C1 segment of cervical spinal cord (tissue), 14 donors: ENCODE measurements around the gene MVK.

Experiments used
- DNase-seq, 14 donors: peaks; one replicate each; lab custom pipeline; 2025; lab: John Stamatoyannopoulos, UW

Gene MVK

GRCh38 chr12:109606320-109607028 lies 32.9 kb downstream of the MVK start:
- peak in 10 of 14 donors; percentile 14 to 66 (median 32) for DNase-seq

- no peak for DNase-seq
These were observed 34.0 kb downstream of the MVK start for GRCh38 chr12:109607618-109608017.

DNA sequence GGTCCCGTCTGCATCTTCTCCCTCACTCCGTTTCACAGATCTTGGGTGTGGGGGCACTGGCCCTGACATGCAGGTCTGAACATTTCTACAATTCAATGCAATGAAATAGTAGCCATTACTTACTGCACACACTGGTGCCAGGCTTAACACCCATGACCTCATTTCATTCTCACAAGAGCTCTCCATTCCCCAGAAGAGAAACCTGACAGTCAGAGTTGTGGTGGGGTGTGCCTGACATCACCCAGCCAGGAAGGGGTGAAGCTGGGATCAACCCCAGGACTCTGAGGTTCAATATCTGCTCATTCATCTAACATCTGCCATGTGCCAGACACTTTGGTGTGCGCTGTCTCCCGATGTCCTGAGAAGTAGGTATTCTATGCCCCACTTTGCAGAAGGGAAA lies 34.7 kb downstream of the MVK start:
- no peak for DNase-seq

- DNase-seq = no peak
These were observed 35.2 kb downstream of the MVK start for GRCh38 chr12:109608793-109609192.

GRCh38 chr12:109609342-109609741 lies 35.7 kb downstream of the MVK start:
- DNase-seq = no peak

- no peak for DNase-seq
These were observed 36.9 kb downstream of the MVK start for GRCh38 chr12:109610523-109610922.

GRCh38 chr12:109611223-109611622 lies 37.6 kb downstream of the MVK start:
- no peak for DNase-seq

- DNase-seq = no peak
These were observed 38.4 kb downstream of the MVK start for GRCh38 chr12:109612003-109612402.

DNA sequence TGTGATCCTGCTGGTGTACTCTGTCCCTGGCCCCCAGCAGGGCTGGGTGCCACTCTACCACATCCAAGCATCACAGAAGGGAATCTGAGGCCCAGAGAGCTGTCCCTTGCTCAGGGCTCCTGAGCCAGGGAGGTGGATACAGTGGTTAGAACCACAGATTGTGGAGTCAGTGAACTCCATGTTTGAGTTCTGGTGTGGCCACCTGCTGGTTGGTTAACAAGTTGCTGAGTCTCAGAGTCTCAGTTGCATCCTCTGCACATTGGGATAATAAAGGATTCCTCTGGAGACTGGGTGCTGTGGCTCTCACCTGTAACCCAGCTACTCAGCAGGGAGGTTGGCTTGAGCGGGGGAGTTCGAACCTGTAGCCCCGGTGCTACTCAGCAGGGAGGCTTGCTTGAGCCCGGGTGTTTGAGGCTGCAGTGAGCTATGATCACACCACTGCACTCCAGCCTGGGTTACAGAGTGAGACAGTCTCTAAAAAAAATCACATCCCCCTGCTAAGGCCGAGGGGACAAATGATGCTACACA lies 39.4 kb downstream of the MVK start:
- DNase-seq = no peak

- DNase-seq = no peak
These were observed 40.3 kb downstream of the MVK start for GRCh38 chr12:109613649-109614455.

GRCh38 chr12:109615556-109616229 lies 42.1 kb downstream of the MVK start:
- DNase-seq = no peak

- peak in 12 of 14 donors; percentile 25 to 83 (median 68) for DNase-seq
These were observed 43.9 kb downstream of the MVK start for GRCh38 chr12:109617491-109617890.

- DNase-seq = no peak
These were observed 44.5 kb downstream of the MVK start for GRCh38 chr12:109618082-109618481.

DNA sequence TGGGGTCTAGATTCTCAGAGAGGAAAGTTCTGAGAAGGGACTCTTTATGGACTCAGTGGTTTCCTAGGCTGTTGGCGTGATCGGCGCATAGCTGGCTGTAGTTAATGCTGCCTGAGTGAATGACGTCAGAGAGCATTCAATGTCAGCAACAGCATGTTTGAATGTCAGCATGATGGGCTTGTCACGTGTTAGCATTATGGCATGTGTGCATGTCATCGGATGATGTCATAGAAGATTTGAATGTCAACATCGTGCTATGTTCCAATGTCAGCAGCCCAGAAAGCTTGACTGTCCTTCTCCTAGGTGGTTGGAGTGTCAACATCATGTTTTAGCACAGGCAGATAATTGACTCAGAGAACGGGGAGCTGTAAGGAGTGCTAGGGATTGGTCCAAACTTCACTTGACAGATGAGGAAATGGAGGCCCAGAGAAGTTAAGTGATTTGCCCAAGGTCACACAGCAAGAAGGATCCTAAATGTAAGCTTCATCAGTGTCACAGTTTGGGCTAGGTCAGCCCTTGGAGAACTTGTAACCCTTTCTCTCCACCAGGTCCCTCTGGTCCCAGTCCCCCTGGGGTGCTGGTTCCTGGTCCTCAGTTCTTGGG lies 45.5 kb downstream of the MVK start:
- no peak for DNase-seq

GRCh38 chr12:109621211-109621694 lies 47.7 kb downstream of the MVK start:
- DNase-seq = no peak

DNA sequence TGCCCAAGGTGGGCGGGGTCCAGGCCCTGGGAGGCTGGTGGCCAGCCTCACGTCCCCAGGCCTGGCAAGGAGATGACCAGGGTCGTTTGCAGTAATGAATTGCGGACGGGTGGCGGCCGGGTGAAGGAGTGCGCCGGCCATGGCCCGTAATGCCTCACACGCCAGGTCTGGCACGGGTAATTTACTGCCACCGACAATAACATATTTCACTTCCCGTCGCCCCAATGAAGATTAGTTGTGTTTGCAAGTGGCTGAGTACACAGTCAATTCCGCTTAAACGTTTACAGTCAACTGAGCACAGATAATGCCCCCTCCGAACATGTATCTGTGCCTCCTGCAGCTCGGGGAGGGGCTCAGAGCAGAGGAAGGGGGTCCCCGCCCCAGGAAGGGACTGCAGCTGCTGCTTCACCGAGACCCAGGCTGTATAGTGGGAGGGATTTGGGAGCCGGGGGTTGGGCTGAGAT lies 48.3 kb downstream of the MVK start:
- DNase-seq = no peak

DNA sequence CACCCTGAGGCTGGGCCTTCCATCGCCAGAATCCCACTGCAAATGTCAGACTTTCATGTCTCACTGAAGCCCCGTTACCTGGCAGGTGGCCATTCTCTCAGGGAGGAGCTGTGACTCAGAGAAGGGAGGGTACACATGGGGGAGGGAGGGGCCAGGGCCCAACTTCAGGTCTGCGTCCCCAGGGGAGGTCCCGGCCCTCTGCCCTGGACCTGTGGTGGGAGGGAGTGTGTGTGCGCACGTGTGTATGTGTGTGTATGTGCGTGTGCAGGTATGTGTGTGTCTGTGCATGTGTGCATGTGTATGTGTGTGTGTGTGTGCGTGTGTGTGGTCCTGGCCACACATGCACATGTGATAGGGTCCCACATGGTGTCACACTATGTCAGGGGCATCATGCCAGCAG lies 50.9 kb downstream of the MVK start:
- peak in 1 of 14 donors; percentile 45 for DNase-seq

DNA sequence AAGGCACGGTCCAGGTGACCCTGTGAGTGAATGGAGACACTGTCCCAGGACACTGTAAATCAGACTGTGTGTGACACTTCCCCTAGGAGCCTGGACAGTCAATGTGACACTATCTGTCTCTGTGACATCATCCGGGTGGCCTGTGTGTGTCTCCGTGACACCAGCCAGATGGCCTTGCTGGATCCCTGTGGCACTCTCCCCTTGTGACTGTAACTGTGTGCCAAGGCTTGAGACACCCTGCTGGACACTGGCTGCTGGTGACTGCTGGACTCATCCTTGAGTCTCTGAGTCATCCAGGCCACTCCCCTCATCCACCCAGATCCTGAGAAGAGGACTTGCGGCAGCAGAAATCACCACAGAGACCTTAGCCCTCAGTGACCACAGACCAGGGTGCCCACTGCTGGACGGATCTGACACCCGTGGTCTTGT lies 51.6 kb downstream of the MVK start:
- DNase-seq = peak; percentile 21 to 92 (median 79)

DNA sequence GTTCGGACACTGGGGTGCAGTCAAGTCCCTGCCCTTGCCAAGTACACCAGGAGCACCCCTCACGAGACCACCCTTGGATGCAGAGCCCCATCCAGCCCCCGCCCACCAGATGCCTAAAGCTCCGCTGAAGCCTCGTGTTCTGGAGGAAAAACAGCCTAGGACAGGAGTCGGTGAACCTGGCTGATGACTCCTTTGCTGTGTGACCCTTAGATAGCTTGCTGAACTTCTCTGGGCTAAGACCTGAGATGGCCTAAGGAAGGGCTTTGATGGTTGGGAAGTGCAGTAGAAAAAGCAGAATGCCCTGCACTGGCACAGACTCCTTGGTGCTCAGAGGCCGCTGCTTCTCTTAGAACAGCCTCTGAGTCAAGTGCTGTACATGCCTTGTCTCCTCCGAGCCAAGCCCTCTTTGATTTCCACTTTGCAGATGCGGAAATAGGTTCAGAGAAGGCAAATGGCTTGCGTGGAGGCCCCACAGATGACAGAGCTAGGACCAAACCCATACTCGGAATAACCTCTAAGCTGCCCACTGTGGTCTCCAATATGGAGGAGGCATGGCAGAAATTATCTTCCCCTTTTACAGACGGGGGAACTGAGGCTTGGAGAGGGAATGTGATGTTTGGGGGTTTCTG lies 52.3 kb downstream of the MVK start:
- peak in 2 of 14 donors; percentile 60 to 90 for DNase-seq

GRCh38 chr12:109626378-109627115 lies 53.0 kb downstream of the MVK start:
- DNase-seq = peak in 13 of 14 donors; percentile 20 to 92 (median 79)
